ENCODE results near the gene FOXD2.
"Not testable (repeated sequence)": the region's sequence is repeated elsewhere in the genome, so short reads cannot be mapped to it uniquely, and the experiment has no call there.

Gene FOXD2

GRCh38 chr1:47439819-47440598 is 2.2 kb downstream of the FOXD2 start:
- DNase-seq (ENCODE audit: low read depth), result no peak

DNA sequence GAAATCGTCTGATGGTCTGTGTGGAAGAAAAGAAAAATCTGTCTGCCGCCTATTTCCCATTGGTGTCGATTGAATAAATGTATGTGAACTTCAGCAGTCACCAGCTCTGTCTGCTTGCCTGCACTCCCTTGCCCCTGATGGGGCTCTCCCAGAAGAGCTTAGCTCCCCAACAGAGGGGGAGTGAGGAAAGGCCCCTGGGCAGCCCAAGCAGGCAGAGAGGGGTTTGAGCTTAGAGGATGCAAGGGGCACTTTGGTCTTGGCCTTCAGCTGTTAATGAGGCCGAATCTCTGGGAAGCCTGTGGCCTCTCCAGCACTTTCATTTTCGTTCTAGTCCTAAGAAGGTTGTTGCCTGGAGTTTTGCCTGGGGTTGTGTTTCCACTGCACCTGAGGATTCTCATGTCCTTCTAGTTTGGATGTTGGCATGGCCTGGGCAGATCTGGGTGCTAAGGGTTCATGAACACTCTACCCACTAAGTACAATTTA is 2.8 kb downstream of the FOXD2 start:
- no peak for DNase-seq (ENCODE audit: low read depth)

DNA sequence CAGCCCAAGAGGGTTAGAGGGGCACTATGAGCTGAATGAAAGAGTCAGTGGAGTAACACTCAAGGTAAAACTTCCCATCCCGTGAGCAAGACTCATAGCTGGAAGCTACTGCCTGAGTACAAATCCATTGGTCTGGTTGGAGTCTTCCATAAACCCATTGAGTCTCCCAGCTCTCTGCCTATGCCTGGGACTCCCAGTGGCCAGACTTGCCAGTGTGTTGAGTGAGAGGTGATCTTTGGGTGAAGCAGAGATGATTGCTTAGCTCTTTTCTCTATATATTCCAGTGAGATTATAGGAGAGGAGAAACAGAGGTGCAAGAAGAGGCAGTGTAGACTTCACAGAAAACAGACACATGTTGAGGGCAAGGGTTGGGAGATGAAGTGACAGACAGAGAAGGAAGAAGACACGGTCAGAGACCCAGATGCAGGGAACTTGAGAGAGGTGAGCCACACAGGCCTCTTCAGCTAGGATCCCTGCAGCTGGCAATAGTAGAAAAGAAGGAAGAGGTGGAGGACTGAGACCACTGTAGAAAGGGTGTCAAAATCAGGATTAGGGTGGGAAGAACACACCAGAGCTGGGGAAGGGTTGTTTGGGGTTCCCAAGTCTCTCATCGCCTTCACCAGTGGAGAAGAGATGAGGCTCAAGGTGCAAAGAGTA is 3.7 kb downstream of the FOXD2 start:
- no peak for DNase-seq (ENCODE audit: low read depth)

DNA sequence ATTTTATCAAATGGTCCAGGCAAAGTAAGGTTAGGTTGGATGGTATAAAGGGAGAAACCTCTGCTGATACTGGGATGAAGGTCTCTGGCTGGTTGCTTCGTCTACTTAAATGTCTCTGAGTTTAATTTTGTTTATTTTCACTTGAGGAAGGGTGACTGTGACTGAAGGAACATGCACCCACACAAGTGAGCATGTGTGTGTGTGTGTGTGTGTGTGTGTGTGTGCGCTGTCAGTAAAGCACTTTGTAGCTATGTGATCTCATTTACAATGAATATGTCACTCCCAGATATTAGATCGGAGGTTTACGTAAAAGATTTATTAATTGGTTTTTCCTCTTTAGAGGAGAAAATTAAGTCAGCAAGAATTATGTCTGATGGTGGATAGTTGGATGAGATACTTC is 4.4 kb downstream of the FOXD2 start:
- DNase-seq (ENCODE audit: low read depth), result no peak

DNA sequence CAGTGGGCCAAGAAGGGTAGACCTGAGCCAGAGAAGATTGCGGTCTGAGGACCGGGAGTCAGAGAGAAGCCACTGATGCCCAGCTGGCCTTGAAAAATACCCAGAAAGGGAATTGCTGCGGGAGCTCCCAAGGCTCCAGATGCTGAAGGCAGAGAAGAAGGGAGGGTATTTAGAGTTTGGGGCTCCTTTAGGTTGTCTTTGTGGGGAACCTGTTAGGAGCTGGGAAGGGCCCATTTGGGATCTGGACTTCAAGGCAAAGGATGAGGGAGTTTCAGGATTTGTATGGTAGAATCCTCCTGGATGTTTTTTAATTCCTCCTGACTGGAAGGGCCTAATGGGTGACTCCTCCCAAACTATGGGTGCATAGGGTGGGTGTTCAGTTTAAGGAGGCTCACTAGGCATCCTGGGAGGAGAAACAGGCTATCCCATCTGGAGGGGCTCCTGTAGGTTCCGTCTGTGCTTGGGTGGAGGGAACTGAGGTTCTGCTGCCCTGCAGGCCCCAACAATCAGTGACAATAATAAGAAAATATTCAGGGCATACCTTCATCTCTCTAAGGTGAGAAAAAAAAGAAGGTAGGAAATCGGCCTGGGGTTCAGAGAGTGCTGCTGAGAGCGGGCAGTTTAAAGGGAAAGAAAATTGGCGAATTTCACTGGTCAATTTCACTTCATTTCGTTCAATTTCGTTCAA is 5.1 kb downstream of the FOXD2 start:
- DNase-seq (ENCODE audit: low read depth), result no peak

DNA sequence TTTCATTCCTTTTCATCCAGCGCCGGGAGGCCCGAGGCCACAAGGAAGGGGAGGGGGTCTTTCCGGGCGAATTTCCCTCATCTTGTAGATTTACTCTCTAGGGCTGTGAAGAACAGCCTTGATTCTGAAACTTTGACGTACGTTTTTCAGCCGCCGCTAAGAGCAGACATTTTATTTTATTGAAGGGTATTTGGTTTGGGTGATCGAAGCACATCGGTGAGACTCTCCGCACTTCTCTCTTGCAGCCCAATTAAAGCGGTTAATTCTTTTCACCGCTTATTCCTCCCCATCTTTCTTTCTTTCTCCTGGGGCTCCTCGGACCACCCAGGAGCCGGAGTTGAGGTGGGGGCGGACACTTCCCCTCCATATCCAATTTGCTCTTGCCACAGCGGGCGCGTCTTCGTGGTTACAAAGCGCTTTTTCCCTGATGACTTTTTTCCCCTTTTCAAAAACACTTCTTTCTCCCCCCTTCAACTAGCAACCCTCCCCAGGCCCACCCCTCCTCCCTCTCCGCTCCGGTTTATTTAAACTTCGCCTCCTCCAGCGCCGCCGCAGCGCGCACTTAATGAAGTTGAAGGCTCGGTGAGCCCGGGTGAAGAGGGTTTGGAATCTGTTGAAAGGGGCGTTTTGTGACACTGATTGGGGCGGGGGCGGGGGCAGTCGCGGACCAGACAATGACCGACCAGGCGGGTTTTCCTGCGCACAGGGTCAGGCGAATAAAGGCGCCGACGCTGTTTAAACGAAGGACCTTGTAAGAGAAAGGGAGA is 5.9 kb downstream of the FOXD2 start:
- no peak for DNase-seq (ENCODE audit: low read depth)

DNA sequence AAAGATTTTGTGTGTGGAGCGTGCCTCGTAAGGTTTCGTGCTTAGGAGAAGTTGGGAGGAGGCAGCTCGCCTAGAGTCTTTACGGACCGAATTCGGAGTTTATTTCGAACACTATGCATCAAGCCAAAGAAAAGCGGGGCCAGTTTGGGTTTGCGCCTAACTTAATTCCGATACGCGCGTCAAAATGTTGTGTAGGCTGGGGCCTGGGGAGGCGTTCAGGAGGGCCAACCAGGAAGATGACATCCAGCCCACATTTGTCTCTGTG is 6.4 kb downstream of the FOXD2 start:
- DNase-seq (ENCODE audit: low read depth), result no peak

GRCh38 chr1:47444562-47445465 is 7.0 kb downstream of the FOXD2 start:
- no peak for DNase-seq (ENCODE audit: low read depth)

DNA sequence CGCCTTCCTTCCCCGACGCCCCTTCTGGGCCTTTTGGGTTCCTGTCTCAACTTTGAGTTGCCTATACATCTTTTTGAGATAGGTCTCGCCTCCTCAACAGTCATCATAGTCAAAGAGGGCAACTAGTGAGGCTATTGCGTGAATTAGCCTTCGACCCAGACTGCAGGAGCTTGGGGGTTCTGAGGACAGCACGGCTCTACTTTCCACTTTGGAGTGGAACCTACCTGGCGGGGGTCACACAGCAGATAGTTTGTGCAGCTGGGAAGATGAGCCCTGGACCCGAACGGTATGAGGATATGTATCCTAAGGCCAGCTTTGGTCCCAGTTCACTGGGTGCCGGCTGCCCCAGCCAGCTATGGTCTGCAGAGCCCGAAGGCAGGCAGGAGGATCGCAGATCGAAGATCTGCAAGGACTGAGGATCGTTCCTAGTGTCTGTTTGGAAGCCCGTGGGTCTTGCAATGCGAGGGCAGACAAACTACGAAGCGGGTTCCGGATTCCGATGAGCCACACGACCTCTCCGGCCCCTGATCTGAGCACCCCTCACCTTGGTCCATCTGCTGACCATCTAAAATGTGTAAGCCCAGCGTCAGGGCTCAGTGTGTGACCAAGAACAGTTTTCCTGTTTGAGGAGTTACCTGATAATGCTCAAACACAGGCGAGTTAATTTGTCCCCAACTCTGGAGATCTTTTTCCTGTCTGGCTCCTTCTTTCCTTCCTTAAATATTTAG is 8.1 kb downstream of the FOXD2 start:
- no peak for DNase-seq (ENCODE audit: low read depth)

- no peak for DNase-seq (ENCODE audit: low read depth)
Observed at GRCh38 chr1:47448462-47449222, 10.8 kb downstream of the FOXD2 start.

GRCh38 chr1:47449822-47450552 is 12.1 kb downstream of the FOXD2 start:
- no peak for DNase-seq (ENCODE audit: low read depth)

GRCh38 chr1:47450606-47451005 is 12.8 kb downstream of the FOXD2 start:
- DNase-seq (ENCODE audit: low read depth), result no peak

DNA sequence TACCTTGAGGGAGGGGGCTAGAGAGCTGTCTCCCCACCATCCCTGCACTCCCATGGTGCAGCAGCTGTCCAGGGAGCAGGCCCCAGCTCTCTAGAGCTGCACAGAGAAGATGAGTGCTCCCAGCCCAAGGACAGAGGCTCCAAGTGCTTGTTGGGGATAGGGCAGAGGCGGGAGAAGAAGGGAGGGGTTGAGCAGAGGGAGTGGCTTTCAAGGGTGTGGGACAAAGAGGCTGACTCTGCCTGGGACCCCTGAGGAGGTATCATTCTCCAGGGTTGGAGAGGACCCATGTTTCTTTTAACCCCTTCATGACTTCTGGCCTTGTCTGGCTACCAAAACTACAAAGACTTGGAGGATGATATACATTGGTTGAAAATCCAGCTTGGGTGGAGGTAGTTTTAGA is 14.6 kb downstream of the FOXD2 start:
- no peak for DNase-seq (ENCODE audit: low read depth)

GRCh38 chr1:47453910-47454309 is 16.1 kb downstream of the FOXD2 start:
- not testable (repeated sequence) for DNase-seq (ENCODE audit: low read depth)

- no peak for DNase-seq (ENCODE audit: low read depth)
Observed at GRCh38 chr1:47456250-47456649, 18.4 kb downstream of the FOXD2 start.

DNA sequence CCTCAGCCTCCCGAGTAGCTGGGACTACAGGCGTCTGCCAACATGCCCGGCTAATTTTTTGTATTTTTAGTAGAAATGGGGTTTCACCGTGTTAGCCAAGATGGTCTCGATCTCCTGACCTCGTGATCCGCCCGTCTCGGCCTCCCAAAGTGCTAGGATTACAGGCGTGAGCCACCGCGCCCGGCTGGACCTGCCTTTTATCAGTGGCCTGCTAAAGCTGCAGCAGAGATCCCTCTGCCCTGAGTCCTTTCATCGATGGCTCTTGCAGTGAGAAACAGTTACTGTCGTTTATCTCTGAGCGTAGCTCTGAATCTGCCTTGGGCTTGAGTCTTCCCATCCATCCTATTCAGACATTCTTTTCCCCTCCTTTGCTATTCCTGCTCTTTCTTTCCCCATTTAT is 19.7 kb downstream of the FOXD2 start:
- DNase-seq (ENCODE audit: low read depth), result not testable (repeated sequence)

- no peak for DNase-seq (ENCODE audit: low read depth)
Observed at GRCh38 chr1:47459253-47459788, 21.5 kb downstream of the FOXD2 start.

GRCh38 chr1:47460040-47460439 is 22.2 kb downstream of the FOXD2 start:
- no peak for DNase-seq (ENCODE audit: low read depth)

DNA sequence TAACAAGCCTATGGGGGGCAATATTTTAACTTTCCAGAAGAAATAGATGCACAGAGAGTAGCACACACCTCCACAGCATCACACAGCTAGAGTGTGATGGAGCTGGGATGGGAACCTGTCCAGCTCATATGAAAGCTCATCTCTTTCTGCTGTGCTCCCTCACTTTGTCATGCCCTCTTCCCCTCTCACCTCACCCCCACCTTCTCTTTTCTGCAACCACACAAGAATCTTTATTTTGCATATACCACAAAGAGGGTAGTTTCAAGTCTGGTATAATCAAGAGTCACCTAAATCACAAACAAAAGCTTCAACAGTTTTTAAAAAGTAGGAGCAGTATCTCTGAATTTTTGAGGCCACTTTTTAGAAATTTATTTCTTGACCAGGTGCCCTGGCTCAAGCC is 22.6 kb downstream of the FOXD2 start:
- no peak for DNase-seq (ENCODE audit: low read depth)
